HEK293 (cell line): ENCODE measurements around the gene SLC35F3.

Experiments used
- CTCF ChIA-PET: fragments of 350-600 bp; formaldehyde crosslinking; extraction: SDS; loops from one replicate; lab custom pipeline; 2021; ENCODE audit warnings: antibody characterized with exemption; lab: Yijun Ruan, JAX
- POLR2A ChIA-PET: fragments of 300-600 bp; formaldehyde crosslinking; extraction: SDS; loops from one replicate; lab custom pipeline; 2020; ENCODE audit warnings: antibody characterized with exemption, inconsistent platforms; lab: Yijun Ruan, JAX
- H3K27ac ChIP-seq: fragments of 200-500 bp; sonication (Bioruptor generic); 2 replicates; pipeline ENCODE4 v1.5.1; 2014; ENCODE audit warnings: low read depth, low read length, control low read depth, inconsistent platforms; ENCODE audit errors: extremely low read depth
- H3K36me3 ChIP-seq, 2 experiments: fragments of 200-500 bp in 1 of 2; sonication (Bioruptor generic) in 1 of 2; 1 replicate in 1 of 2; 2 replicates in 1 of 2; pipeline ENCODE4 v1.5.1; 2014 to 2017; ENCODE audit warnings: inconsistent platforms in 2 of 2, low read length in 2 of 2; ENCODE audit not compliant: control insufficient read depth in 2 of 2, insufficient read depth in 1 of 2
- H3K4me1 ChIP-seq: fragments of 200-500 bp; sonication (Bioruptor generic); 2 replicates; pipeline ENCODE4 v1.5.1; 2014; ENCODE audit warnings: mild to moderate bottlenecking, low read length, inconsistent platforms; ENCODE audit not compliant: control insufficient read depth, insufficient read depth
- H3K4me3 ChIP-seq: 2 replicates; pipeline ENCODE4 v1.5.1; 2011; ENCODE audit warnings: low read depth, mild to moderate bottlenecking, control low read depth, low read length, moderate library complexity
- H3K9me3 ChIP-seq: fragments of 200-500 bp; sonication (Bioruptor generic); 2 replicates; pipeline ENCODE4 v1.5.1; 2014; ENCODE audit warnings: low read depth, low read length, inconsistent platforms; ENCODE audit not compliant: control insufficient read depth, insufficient read depth
- FEZF1 ChIP-seq: fragments of 450-650 bp; formaldehyde crosslinking; IDR thresholded peaks from 2 replicates; pipeline ENCODE4 v1.5.1; 2016; ENCODE audit warnings: missing biosample characterization, missing genetic modification characterization
- GFI1B ChIP-seq: fragments of 450-650 bp; formaldehyde crosslinking; IDR thresholded peaks from 2 replicates; pipeline ENCODE4 v1.5.1; 2016; ENCODE audit warnings: missing biosample characterization, missing genetic modification characterization
- IKZF3 ChIP-seq: fragments of 450-650 bp; IDR thresholded peaks from 2 replicates; pipeline ENCODE4 v1.5.0; 2018; ENCODE audit warnings: missing biosample characterization, mild to moderate bottlenecking, missing genetic modification characterization, moderate library complexity
- ZBTB8A ChIP-seq: fragments of 450-650 bp; formaldehyde crosslinking; IDR thresholded peaks from 2 replicates; pipeline ENCODE4 v1.5.1; 2016; ENCODE audit warnings: missing biosample characterization, missing genetic modification characterization
- ZIC2 ChIP-seq: fragments of 450-650 bp; formaldehyde crosslinking; IDR thresholded peaks from 2 replicates; pipeline ENCODE4 v1.5.1; 2016; ENCODE audit warnings: missing biosample characterization, missing genetic modification characterization
- ZNF157 ChIP-seq: fragments of 450-650 bp; formaldehyde crosslinking; IDR thresholded peaks from 2 replicates; pipeline ENCODE4 v1.5.1; 2016; ENCODE audit warnings: missing biosample characterization, missing genetic modification characterization
- ZNF175 ChIP-seq: fragments of 450-650 bp; formaldehyde crosslinking; IDR thresholded peaks from 2 replicates; pipeline ENCODE4 v1.5.1; 2016; ENCODE audit warnings: missing biosample characterization, missing genetic modification characterization
- ZNF19 ChIP-seq: fragments of 450-650 bp; formaldehyde crosslinking; IDR thresholded peaks from 2 replicates; pipeline ENCODE4; 2016; ENCODE audit warnings: missing biosample characterization, missing genetic modification characterization, low read depth
- ZNF221 ChIP-seq: fragments of 450-650 bp; formaldehyde crosslinking; IDR thresholded peaks from 2 replicates; pipeline ENCODE4 v1.5.1; 2017; ENCODE audit warnings: missing biosample characterization, missing genetic modification characterization, borderline replicate concordance
- ZNF350 ChIP-seq: fragments of 450-650 bp; formaldehyde crosslinking; IDR thresholded peaks from 2 replicates; pipeline ENCODE4 v1.5.0; 2017; ENCODE audit warnings: missing biosample characterization, mild to moderate bottlenecking, missing genetic modification characterization
- ZNF354C ChIP-seq: fragments of 450-650 bp; formaldehyde crosslinking; IDR thresholded peaks from 2 replicates; pipeline ENCODE4 v1.5.1; 2016; ENCODE audit warnings: missing biosample characterization, missing genetic modification characterization, low read depth, borderline replicate concordance
- ZNF48 ChIP-seq: fragments of 450-650 bp; formaldehyde crosslinking; IDR thresholded peaks from 2 replicates; pipeline ENCODE4 v1.5.1; 2016; ENCODE audit warnings: missing biosample characterization, missing genetic modification characterization
- ZNF548 ChIP-seq: fragments of 450-650 bp; formaldehyde crosslinking; IDR thresholded peaks from 2 replicates; pipeline ENCODE4 v1.5.1; 2016; ENCODE audit warnings: missing biosample characterization, missing genetic modification characterization
- ZNF561 ChIP-seq: fragments of 450-650 bp; IDR thresholded peaks from 2 replicates; pipeline ENCODE4 v1.5.1; 2018; ENCODE audit warnings: missing biosample characterization, missing genetic modification characterization, borderline replicate concordance
- ZNF776 ChIP-seq: fragments of 450-650 bp; formaldehyde crosslinking; IDR thresholded peaks from 2 replicates; pipeline ENCODE4 v1.5.0; 2017; ENCODE audit warnings: missing biosample characterization, missing genetic modification characterization, borderline replicate concordance
- ZSCAN30 ChIP-seq: fragments of 450-650 bp; IDR thresholded peaks from 2 replicates; pipeline ENCODE4 v1.5.1; 2018; ENCODE audit warnings: missing biosample characterization, mild to moderate bottlenecking, missing genetic modification characterization, moderate library complexity
- TF ChIP-seq, protein P1 (sequence below): IDR thresholded peaks from 2 replicates; pipeline ENCODE4 v1.6.1; 2011; ENCODE audit warnings: mild to moderate bottlenecking, low read depth, low read length, borderline replicate concordance
- TF ChIP-seq, protein P2 (sequence below): fragments of 450-650 bp; formaldehyde crosslinking; IDR thresholded peaks from 2 replicates; pipeline ENCODE4 v1.5.1; 2017; ENCODE audit warnings: missing biosample characterization, missing genetic modification characterization
- TF ChIP-seq, protein P3 (sequence below): fragments of 450-650 bp; formaldehyde crosslinking; IDR thresholded peaks from 2 replicates; pipeline ENCODE4 v1.5.1; 2016; ENCODE audit warnings: missing biosample characterization, missing genetic modification characterization
- TF ChIP-seq, protein P4 (sequence below): fragments of 450-650 bp; formaldehyde crosslinking; IDR thresholded peaks from 2 replicates; pipeline ENCODE4 v1.5.1; 2017; ENCODE audit warnings: missing biosample characterization, missing genetic modification characterization
- TF ChIP-seq, protein P5 (sequence below): fragments of 450-650 bp; formaldehyde crosslinking; IDR thresholded peaks from 2 replicates; pipeline ENCODE4 v1.5.1; 2016; ENCODE audit warnings: missing biosample characterization, missing genetic modification characterization, borderline replicate concordance
- TF ChIP-seq, protein P6 (sequence below): fragments of 450-650 bp; formaldehyde crosslinking; IDR thresholded peaks from 2 replicates; pipeline ENCODE4 v1.5.1; 2016; ENCODE audit warnings: missing biosample characterization, missing genetic modification characterization
- TF ChIP-seq, protein P7 (sequence below): fragments of 450-650 bp; formaldehyde crosslinking; IDR thresholded peaks from 2 replicates; pipeline ENCODE4 v1.5.1; 2017; ENCODE audit warnings: missing biosample characterization, missing genetic modification characterization

SLC35F3 gene

DNA sequence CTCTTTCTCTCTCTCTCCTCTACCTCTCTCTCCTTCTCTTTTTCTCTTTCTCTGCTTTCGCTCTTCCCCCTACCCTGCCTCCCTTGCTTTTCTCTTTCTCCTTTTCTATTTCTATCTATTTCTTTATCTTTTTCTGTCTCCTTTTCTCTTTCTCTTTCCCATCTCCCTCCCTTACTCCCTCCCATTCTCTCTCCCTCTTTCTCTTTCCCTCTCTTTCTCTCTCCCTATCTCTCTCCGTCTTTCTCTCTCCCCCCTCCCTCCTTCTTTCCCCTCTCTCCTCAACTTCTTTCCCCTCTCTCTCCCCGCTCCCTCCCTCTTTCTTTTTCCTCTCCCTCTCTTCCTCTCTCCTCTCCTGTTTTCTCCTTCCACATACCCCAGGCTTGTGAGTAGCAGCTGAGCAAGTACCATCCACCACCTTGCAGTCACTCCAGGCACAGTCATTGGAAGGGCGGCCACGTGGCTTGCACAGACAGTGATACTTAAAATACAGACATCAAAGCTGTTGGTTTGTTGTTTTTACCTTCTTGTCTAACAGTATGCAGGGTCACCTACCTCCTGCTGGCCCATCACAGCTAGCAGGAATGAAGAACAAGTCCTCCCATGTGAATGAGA, 259.7 kb downstream of the SLC35F3 start (continued):
- TF ChIP-seq, protein P1, sequence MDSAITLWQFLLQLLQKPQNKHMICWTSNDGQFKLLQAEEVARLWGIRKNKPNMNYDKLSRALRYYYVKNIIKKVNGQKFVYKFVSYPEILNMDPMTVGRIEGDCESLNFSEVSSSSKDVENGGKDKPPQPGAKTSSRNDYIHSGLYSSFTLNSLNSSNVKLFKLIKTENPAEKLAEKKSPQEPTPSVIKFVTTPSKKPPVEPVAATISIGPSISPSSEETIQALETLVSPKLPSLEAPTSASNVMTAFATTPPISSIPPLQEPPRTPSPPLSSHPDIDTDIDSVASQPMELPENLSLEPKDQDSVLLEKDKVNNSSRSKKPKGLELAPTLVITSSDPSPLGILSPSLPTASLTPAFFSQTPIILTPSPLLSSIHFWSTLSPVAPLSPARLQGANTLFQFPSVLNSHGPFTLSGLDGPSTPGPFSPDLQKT = no peak
- TF ChIP-seq ZNF221 (tag by site-specific recombination) = no peak
- TF ChIP-seq ZNF776 (tag by site-specific recombination) = peak; percentile 68; the same call in 1 of the 2 replicates
- TF ChIP-seq, protein P2, sequence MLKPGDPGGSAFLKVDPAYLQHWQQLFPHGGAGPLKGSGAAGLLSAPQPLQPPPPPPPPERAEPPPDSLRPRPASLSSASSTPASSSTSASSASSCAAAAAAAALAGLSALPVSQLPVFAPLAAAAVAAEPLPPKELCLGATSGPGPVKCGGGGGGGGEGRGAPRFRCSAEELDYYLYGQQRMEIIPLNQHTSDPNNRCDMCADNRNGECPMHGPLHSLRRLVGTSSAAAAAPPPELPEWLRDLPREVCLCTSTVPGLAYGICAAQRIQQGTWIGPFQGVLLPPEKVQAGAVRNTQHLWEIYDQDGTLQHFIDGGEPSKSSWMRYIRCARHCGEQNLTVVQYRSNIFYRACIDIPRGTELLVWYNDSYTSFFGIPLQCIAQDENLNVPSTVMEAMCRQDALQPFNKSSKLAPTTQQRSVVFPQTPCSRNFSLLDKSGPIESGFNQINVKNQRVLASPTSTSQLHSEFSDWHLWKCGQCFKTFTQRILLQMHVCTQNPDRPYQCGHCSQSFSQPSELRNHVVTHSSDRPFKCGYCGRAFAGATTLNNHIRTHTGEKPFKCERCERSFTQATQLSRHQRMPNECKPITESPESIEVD (tag by site-specific recombination) = no peak
- TF ChIP-seq, protein P3, sequence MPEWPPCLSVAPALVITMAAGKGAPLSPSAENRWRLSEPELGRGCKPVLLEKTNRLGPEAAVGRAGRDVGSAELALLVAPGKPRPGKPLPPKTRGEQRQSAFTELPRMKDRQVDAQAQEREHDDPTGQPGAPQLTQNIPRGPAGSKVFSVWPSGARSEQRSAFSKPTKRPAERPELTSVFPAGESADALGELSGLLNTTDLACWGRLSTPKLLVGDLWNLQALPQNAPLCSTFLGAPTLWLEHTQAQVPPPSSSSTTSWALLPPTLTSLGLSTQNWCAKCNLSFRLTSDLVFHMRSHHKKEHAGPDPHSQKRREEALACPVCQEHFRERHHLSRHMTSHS (tag by site-specific recombination) = no peak
- peak; percentile 67 for TF ChIP-seq ZIC2 (tag by site-specific recombination)
- no peak for TF ChIP-seq ZNF548 (tag by site-specific recombination)
- no peak for TF ChIP-seq ZNF19
- TF ChIP-seq, protein P4, sequence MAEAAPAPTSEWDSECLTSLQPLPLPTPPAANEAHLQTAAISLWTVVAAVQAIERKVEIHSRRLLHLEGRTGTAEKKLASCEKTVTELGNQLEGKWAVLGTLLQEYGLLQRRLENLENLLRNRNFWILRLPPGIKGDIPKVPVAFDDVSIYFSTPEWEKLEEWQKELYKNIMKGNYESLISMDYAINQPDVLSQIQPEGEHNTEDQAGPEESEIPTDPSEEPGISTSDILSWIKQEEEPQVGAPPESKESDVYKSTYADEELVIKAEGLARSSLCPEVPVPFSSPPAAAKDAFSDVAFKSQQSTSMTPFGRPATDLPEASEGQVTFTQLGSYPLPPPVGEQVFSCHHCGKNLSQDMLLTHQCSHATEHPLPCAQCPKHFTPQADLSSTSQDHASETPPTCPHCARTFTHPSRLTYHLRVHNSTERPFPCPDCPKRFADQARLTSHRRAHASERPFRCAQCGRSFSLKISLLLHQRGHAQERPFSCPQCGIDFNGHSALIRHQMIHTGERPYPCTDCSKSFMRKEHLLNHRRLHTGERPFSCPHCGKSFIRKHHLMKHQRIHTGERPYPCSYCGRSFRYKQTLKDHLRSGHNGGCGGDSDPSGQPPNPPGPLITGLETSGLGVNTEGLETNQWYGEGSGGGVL = 0 out of 2 replicates have a peak, but pooled peaks have one; percentile 14
- TF ChIP-seq, protein P5, sequence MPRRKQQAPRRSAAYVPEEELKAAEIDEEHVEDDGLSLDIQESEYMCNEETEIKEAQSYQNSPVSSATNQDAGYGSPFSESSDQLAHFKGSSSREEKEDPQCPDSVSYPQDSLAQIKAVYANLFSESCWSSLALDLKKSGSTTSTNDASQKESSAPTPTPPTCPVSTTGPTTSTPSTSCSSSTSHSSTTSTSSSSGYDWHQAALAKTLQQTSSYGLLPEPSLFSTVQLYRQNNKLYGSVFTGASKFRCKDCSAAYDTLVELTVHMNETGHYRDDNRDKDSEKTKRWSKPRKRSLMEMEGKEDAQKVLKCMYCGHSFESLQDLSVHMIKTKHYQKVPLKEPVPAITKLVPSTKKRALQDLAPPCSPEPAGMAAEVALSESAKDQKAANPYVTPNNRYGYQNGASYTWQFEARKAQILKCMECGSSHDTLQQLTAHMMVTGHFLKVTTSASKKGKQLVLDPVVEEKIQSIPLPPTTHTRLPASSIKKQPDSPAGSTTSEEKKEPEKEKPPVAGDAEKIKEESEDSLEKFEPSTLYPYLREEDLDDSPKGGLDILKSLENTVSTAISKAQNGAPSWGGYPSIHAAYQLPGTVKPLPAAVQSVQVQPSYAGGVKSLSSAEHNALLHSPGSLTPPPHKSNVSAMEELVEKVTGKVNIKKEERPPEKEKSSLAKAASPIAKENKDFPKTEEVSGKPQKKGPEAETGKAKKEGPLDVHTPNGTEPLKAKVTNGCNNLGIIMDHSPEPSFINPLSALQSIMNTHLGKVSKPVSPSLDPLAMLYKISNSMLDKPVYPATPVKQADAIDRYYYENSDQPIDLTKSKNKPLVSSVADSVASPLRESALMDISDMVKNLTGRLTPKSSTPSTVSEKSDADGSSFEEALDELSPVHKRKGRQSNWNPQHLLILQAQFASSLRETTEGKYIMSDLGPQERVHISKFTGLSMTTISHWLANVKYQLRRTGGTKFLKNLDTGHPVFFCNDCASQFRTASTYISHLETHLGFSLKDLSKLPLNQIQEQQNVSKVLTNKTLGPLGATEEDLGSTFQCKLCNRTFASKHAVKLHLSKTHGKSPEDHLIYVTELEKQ (tag by site-specific recombination) = no peak
- TF ChIP-seq ZNF354C (tag by site-specific recombination) = no peak
- no peak for TF ChIP-seq ZNF350
- TF ChIP-seq ZNF561 (tag by site-specific recombination) = no peak

DNA sequence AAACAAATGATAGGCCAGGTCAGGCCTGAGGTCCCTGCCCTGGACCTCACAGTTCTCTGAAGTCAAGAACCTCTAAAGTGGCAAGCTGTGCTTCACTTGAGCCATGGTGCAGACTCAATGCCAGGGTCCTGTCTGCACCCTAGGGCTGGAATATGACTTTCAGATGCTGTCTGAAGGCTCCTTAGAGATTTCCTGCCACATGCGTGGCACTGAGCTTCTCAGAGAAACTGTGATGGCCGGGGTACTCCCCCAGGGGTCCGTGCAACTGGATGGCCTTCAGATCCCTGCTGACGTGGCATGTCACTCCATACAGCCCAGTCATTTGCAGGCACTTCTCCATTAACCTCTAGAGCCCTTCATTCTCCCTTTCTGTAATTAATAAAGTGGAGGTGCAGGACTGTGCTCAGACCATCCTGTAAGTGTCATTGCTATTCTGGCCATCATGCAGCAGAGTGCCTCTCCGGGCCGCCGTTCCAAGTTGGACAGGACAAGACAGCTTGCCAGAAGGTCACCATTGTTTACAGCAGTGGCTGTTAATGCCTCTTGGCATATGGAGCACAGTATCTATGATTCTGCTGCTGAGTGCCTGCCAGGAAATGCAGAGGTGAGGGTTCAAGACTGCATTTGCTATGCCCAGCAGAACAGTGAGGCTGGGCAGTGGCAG, 263.7 kb downstream of the SLC35F3 start:
- Histone ChIP-seq H3K36me3 (no peaks in the 10 kb centered on the region), H3K27ac (no peak overlapping the region), H3K4me1 (no peaks in the 10 kb centered on the region), H3K4me3 (no peak overlapping the region), H3K9me3 (no peaks in the 10 kb centered on the region)
- POLR2A ChIA-PET = no interaction called here
- CTCF ChIA-PET = interaction anchor here (1.2 to 1.4 kb wide), 2 partner anchors 43 to 490 kb away, joined by 3 to 4 read pairs; no protein-coding TSS in a partner anchor
- TF ChIP-seq GFI1B (tag by site-specific recombination) (no peak), ZSCAN30 (tag by site-specific recombination) (no peak), FEZF1 (tag by site-specific recombination) (no peak), ZNF157 (tag by site-specific recombination) (no peak), ZBTB8A (tag by site-specific recombination) (no peak), ZNF48 (tag by site-specific recombination) (no peak), IKZF3 (tag by site-specific recombination) (no peak), ZNF175 (tag by site-specific recombination) (no peak)
- TF ChIP-seq, protein P6, sequence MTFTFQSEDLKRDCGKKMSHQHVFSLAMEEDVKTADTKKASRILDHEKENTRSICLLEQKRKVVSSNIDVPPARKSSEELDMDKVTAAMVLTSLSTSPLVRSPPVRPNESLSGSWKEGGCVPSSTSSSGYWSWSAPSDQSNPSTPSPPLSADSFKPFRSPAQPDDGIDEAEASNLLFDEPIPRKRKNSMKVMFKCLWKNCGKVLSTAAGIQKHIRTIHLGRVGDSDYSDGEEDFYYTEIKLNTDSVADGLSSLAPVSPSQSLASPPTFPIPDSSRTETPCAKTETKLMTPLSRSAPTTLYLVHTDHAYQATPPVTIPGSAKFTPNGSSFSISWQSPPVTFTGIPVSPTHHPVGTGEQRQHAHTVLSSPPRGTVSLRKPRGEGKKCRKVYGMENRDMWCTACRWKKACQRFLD (tag by site-specific recombination) = no peak
- TF ChIP-seq, protein P3 (tag by site-specific recombination) = no peak
- TF ChIP-seq, protein P7, sequence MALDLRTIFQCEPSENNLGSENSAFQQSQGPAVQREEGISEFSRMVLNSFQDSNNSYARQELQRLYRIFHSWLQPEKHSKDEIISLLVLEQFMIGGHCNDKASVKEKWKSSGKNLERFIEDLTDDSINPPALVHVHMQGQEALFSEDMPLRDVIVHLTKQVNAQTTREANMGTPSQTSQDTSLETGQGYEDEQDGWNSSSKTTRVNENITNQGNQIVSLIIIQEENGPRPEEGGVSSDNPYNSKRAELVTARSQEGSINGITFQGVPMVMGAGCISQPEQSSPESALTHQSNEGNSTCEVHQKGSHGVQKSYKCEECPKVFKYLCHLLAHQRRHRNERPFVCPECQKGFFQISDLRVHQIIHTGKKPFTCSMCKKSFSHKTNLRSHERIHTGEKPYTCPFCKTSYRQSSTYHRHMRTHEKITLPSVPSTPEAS = no peak
